Activated naive CD4-positive, alpha-beta T cell treated with Interleukin-2 at 50 U/mL for 16 hours (primary cell): ENCODE data around the gene MYL9.
A peak's percentile ranks its signal among the peaks of the same experiment; 100 is the strongest.
"Not testable (repeated sequence)": the region's sequence is repeated elsewhere in the genome, so short reads cannot be mapped to it uniquely, and the experiment has no call there.

Source experiments
- DNase-seq: peaks from one replicate; pipeline ENCODE4 v3.0.0-alpha.2; 2020

MYL9 gene

DNA sequence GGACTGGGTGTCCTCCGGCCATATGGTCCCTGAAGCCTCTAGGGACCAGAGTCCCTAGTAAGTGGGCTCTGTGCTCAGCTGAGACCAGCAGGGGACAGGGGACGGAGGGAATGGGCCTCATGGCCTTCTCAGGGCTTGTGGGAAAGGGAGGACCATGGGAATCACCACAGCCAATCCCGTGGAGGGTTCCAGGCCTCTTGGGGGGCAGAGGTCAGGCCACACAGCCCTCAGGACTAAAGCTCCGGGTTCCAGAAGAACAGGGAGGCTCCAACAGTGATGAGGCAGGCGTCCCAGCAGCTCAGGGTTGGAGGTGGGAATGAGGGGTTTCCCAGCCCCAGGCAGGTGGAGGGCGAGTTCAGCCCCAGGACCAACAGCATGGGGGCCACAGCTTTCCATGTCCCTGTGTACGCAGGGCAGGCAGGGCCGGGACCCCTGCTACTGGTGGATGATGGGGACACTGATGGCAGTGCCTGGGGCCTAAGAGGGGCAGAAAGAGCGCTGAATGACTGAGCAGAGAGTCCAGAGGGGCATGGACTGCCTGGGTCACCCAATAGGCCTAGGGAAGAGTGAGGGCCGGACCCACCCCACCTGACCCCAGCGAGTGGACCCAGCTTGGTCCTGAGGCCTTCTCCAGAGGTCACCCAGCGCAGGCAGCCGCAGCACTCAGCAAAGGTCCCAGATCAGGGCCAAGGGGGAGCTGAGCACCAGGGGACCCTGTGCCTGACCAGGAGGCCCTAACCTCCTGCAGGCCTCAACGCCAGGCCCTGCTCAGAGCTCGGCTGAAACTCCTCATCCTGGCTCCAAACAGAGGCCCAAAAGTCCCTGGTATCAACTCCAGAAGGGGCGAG lies 8.8 kb downstream of the MYL9 start:
- no peak for DNase-seq

DNA sequence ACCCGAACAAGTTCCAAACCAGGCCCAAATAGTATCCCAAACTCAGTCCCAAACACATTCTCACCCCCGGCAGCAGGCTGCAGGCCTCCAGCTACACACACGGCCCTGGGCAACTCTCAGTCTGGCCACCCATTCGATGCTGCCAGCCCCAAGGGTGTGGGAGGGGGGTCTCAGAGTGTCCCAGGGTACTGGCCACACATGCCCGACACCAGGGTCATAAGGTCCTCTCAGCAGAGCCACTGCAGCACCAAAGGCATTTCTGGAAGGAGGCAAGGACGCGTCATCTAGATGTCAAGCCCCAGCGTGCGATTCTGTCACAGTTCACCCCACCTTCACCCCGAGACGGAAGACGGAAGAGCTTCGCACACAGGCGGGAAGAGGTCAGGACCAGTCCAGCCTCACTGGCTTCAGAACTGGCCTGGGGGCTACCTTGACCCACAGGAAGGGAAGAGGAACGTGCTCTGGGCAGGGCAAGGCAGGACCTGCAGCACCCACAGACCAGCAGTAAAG lies 9.5 kb downstream of the MYL9 start:
- no peak for DNase-seq

DNA sequence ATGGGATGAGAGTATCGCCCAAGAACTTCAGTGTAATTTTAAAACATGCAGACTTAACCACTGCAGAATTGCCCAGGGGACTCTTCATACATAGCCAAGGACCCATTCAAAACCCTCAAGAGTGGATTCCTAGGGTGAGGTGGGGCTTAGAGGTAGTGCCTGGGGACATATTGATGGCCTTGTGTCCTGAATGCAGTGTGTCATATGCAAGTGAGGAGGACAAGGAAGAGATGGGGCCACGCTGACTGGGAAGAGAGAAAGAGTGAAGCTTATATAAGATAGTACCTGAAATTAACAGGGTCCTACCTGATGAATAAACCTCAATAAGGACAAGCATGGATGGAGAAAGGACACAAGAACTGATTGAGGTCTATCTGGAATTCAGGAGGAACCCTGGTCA lies 13.9 kb downstream of the MYL9 start:
- DNase-seq, result no peak

DNA sequence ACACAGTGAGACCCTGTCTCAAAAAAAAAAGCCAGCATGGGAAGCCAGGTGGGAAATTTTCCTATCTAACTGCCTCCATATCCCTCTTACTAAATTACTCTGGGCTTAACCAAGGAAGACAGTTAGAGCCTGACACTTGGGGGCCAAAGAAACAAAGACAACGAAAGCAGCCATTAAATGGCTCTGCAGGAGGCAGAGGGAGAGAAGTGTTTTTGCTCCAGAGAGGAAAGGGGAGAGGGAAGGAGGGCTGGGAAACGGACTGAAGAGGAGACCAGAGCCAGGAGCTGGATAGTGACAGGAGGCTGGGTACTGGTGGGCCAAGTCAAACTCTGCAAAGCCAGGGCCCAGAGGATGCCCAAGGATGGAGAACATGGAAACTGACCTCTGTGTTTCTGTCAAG lies 21.4 kb downstream of the MYL9 start:
- no peak for DNase-seq

DNA sequence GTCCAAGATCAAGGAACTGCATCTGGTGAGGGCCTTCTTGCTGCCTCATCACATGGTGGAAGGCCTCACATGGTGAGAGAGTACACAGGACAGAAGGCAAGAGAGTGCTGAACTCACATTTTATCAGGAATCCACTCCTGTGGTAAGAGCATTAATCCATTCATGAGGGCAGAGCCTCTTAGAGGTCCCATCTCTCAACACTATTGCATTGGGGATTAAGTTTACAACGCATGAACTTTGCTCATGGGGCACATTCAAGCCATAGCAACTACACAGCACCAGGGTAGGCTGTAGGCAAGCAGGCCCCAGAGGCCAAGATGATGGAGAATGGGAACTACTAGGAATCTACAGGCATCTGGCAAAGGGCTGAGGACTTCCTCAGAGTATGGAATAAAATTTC lies 22.1 kb downstream of the MYL9 start:
- no peak for DNase-seq

DNA sequence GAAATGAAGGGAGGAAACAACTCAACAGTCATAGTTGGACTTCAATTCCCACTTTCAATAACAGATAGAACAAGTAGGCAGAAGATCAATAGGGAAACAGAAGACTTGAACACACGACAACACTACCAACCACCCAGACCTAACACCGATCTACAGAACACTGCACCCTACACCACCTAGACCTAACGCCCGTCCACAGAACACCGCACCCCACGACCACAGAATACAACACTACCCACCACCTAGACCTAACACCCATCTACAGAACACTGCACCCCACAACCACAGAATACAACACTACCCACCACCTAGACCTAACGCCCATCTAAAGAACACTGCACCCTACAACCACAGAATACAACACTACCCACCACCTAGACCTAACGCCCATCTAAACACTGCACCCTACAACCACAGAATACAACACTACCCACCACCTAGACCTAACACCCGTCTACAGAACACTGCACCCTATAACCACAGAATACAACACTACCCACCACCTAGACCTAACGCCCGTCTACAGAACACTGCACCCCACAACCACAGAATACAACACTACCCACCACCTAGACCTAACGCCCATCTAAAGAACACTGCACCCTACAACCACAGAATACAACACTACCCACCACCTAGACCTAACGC lies 22.9 kb downstream of the MYL9 start:
- not testable (repeated sequence) for DNase-seq

DNA sequence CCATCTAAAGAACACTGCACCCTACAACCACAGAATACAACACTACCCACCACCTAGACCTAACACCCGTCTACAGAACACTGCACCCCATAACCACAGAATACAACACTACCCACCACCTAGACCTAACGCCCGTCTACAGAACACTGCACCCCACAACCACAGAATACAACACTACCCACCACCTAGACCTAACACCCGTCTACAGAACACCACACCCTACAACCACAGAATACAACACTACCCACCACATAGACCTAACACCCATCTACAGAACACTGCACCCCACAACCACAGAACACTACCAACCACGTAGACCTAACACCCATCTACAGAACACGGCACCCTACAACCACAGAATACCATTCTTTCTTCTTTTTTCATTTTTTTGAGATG lies 23.4 kb downstream of the MYL9 start:
- DNase-seq, result not testable (repeated sequence)

DNA sequence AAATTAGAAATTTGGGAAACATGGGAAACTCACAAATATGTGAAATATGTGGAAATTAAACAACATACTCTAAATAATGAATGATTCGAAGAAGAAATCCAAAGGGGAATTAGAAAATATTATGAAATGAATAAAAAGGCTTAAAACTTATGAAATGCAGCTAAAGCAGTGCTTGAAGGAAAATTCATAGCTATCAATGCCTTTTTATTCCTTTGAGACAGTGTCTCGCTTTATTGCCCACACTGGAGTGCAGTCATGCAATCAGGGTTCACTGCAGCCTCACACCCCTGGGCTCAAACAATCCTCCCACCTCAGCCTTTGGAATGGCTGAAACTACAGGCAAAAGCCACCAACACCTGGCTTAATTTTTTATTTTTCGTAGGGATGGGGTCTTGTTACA lies 24.2 kb downstream of the MYL9 start:
- DNase-seq, result no peak

DNA sequence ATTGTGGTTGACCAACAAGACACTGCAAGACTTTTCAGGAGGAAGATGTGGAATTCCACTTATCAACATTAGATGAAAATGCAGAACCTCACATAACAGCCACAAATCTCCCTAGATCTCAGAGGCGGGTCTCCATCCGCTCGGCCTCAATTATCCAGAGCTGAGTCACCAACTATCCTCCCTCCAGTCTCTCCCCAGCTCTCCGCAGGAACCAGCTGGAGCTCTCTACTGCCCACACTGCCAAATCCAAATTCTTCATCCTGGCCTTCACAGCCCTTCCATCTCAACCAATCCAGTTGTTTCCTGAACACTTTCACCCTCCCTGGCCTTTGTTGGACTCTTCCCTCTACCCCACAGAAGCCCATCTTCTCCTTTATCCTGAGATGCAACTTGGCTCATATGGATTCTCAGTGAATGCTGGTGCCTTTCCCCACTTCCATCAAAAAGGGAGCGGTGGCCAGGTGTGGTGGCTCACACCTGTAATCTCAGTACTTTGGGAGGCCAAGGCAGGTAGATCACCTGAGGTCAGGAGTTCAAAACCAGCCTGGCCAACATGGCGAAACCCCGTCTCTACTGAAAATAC lies 28.6 kb downstream of the MYL9 start:
- no peak for DNase-seq

DNA sequence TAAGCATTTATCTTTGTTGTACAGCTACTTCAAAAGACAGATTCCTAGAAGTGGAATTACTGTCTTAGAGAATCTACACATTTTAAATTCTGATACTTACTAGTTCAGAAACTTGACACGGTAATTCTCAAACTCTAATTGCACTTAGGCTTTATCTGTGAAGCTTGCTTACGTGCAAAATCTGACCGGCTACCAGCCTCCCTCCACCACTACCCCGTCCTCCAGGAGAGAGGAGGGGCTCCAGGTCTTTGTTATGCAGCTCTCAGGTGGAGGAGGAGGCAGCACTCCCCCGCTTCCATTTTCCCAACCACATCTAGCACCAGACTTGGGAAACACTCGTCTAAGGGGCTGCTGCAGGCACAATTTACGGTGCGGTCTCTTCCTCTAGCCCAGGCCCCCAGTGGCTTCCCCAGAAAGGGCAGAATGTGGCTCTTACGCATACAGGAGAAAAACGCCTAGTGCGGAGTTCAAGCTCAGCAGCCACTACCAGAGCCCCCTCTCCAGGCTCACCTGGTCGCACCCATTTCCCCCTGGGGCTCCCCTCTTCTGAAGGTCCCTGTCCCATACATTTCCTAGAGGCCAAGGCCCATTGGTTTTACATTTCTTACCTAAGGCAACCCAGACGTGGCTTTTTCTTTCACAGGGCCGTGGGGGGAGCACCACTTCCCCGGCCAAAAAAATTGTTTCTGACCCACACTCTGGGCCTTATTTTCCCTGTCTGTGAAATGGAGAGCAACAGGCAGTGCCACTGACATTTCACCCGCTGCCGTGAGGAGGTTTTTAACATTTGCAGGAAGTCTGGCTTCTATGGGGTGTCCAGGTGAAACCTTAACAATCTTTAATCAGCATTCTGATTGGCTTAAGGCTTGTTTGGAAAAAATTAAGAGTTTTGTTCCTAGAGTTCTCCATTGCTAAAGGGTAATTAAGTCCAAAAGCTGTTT lies 30.5 kb downstream of the MYL9 start:
- DNase-seq, result no peak

DNA sequence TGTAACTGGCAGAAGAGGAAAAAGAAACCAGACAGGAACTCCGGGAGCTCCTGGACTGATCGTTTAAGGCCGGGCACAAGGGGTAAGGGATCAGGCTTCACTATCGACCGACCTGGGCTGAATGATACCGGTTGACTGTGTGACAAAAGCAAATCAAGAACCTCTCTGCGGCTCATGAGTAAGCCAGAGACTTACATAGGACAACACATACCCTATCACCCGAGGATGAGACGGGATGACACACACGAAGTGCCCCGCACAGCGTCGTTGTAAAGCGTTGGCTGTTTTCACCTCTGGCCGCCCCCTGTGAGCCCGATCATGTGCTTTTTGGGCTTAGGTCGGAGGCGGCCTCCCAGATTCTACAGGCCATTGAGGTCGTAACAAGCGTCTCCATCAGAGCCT lies 31.4 kb downstream of the MYL9 start:
- peak; percentile 78 for DNase-seq

DNA sequence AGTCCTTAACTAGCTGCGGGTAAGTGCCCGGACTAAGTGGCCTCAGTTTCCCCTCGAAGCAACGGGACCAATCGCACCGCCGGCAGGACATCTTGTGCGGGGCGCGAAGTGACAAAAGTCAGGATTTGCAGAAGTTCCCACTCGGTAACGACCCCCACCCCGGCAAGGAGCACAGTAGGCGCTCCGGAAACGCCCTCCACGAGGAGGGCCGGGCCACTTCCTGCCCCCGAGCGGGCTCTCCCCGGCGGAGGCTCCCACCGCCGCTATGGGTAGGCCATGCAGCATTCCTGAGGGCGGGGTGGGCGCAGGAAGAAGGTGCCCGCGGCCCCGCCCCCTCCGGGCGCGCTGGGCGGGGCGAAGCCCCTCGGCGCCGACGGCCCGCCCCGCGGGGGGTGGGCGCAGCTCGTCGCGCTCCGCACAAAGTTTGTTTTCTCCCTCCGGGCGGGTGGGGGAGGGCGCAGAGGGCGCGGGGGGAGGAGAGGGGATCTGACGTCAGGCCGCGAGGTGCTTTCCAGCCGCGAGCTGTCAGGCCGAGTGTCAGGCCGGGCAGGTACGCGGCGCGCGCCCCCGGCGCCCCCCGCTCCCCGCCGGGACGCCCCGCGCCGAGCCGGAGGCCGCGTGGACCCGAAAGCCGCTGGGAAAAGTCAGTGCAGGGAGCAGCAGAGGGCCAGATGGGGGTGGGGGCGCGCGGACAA lies 31.9 kb downstream of the MYL9 start, which contains the start of gene TGIF2:
TSS of gene TGIF2 (plus strand) at position 495 of the 695 bp plus-strand sequence. CDS start 5,178 bp downstream, outside the sequence.
- peak; percentile 87 for DNase-seq

DNA sequence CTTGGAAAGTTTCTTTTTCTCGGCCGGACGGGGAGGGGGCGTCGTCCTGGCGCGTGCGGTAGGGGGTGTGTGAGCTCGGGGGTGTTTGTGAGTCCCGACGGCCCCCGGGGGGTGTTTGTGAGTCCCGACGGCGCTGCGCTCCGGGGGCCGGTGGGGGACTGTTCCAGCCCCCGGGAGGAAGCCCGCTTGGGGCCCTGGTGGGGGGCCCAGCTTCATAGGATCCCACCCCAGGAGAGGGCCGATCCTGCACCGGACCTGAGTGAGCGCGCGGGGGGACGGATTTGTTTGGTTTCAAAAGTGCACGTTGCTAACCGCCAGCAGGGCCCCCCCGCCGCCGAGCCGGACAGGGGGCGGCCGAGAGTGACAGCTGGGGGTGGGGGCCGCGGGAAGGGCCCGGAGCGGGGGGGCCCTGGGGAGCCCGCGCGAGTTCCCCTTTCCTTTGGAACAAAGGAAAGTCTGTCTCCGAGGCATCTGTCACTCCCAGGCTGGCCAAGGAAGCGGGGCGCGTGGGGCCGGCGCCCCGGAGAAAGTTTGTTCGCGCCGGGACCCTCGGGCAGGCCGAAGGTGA lies 32.6 kb downstream of the MYL9 start:
- DNase-seq, result peak; percentile 41

DNA sequence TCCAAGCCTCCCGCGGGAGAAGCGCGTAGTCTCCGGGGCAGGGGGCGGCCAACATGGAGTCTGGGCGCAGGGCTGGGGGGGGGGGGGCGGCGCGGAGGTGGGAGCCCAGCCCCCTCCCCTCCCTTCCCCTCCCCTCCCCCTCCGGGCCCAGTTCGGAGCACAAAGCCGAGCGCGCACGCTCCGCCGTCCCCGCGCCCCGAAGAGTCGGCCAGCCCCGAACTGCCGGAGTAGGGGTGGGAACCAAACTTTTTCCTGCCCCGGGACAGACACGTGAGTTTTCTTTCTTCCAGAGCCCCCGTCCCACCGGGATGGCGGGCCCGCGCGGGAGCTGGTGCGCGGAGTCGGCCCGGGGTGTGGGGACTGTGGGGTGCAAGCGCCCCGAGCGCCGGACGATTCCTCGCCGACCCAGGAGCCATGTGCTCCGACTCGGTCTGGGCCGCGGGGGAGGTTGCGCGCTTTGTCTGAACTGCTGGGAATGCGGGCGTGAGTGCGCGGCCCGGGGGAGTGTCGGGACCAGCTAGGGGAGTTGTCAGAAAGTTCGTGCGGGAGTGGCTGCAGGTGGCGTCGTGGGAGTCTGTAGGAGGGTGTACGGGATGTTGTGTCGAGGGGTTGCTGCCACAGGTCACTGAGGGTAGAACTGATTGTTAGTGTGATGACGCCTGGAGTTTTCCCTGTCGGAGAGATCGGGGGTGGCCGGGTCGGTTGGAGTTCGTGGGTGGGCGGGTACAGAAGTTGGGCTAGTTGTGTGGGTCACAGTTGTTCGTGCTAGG lies 33.2 kb downstream of the MYL9 start:
- peak; percentile 60 for DNase-seq

DNA sequence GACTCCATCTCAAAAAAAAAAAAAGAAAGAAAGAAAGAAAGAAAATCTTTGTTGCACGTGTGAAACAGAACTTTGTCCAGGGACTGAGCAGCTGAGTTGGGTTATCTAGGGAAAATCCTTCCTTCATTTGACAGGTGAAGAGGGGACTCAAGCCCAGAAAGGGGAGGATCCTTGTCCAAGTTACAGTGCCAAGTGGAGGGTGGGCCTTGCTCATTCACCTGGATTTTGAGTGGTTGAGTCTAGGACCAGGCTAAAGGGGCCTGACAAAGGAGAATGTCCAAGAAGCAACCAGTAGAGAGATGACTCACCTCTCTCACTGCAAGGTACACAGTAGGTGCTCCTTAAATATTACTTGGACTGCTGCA lies 34.7 kb downstream of the MYL9 start:
- DNase-seq, result no peak

DNA sequence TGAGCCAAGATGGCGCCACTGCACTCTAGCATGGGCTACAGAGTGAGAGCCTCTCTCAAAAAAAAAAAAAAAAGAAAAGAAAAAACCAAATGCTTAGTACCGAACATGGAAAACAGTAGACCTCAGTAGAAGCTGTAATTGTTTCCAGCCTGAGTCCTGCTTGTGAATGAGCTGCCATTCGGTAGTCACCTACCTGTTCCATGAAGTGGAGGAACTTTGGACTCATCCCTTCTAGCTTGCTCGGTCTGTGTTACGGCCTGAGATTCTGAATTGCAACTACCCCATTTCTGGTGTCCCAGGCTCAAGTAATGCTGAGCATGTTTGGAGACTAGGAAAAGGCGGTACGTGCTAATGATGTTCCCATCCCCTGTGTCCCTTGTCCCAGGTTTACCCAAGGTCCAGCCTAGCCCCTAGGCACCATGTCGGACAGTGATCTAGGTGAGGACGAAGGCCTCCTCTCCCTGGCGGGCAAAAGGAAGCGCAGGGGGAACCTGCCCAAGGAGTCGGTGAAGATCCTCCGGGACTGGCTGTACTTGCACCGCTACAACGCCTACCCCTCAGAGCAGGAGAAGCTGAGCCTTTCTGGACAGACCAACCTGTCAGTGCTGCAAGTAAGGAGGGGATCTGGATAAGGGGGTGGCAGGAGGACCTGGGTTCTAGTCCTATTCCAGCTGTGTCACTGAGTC lies 37.2 kb downstream of the MYL9 start:
- no peak for DNase-seq

DNA sequence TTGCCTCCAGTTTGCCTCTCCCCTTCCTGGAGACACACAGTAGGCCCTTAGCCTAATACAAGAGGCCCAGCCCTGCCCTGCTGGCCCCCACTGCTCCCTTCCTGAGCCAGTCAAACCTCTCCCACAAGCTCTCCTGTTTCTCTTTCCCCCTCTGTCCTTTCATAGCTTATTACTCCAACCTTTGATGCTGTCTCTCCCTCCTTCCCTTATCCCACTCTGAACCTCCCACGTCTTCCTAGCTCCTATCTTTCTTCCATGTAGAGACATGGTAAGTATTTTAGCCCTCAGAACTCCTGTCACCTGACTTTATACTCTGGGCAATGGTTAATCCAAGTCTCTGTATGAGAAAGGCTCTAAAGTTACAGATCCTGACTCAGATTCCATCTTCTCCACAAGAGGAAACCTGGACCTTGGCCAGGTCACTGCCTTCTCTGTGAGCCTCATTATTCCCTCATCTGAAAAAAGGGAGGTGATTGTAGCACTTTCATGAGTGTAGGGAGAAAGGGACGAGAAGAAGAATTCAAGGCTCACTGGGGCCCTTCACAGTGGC lies 38.8 kb downstream of the MYL9 start:
- DNase-seq, result no peak

DNA sequence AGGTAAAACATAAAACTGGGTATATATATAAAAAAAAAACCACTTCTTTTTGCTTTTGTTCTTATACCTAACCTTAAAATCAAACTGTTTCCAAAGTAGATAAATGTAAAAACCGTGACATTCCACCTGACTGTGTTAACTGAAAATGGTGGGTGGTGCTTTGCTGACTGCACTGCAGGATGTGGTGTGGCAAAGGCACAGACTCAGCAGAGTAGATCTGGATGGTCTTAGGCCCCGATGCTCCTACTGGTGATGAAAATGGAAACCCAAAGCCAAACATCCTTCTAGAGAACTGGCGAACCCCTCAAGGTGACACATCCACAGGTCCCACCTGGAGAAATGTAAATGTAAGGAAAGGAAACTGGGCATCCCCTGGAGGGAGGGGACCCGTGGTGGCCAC lies 41.0 kb downstream of the MYL9 start:
- no peak for DNase-seq

DNA sequence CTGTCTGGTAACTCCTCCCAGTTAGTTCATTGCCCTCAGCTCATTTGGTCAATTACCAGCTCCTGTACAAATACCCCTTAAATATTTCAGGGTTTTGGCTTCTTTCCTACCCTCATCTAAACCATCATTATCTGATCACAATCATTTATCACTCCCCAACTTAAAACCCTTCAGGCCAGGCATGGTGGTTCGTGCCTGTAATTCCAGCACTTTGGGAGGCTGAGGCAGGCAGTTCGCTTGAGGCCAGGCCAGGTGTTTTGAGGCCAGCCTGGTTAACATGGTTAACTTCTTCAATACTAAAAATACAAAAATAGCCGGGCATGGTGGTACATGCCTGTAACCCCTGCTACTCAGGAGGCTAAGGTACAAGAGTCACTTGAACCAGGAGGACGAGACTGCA lies 41.5 kb downstream of the MYL9 start:
- no peak for DNase-seq

DNA sequence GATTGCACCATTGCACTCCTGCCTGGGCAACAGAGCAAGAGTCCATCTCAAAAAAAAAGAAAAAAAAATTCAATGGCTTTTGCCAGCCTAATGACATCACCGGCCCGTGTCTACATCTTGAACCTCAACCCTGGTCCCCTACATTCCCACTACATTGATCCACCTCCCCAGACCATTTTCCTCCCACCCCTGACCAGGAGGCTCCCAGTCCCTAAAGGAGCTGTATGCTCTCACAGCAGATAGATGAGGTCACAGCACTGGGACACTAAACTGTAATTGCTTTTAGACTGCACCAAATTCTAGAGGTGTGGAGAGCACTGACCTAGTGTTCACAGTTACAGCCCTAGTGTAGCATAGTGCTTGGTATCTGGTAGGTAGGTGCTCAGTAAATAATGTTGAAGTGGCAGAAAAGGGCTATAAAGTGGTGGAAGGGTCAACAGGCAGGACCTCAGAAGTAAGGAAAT lies 42.7 kb downstream of the MYL9 start:
- no peak for DNase-seq
